HS-5 (cell line): ENCODE measurements around the gene CYB561A3.

Source experiments
- DNase-seq: peaks from one replicate; pipeline ENCODE4 v3.0.0-alpha.2; 2012; ENCODE audit warnings: low read depth

The CYB561A3 gene

DNA sequence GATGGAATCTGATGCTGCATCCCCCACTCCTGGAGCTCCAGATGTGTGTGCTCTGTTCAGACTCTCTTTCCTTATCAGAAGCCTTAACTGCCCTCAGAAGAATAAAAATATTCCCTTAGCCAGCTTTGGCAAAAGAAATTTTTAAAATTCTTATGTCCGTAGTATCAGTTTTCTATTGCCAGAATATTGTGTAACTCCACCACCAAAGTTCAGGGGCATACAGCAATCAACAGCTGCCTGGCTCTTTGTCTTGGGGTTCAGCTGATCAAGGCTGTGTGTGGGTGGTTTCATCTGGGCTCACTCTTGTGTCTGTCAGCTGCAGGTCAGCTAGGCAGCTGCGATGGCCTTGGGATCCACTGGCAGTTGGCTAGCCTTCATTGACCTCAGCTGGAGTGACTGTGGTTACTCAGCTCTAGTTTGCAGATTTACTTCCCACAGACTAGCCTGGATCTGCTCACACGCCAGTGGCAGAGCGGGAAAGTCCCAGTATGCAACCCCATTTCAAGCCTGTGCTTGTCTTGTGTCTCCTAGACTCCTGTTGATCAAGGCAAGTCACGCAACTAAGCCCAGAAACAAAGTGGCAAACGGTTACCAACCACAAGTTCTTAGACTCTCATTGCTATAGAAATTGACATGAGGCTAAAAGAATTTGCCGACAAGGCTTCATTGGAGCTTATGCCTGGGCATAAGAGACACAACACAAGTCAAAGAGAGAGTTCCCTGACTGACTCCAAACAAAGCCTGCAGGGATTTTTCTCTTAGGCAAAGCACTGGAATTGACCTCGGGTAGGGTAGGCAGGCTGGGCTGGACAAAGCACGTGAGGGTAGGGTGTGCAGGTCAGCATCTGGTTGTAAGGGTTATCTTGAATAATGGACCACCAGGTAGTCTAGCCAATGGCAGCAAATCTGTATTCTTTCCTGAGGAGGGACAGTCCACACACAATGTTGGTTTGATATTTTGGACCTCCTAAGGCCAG is 8.0 kb upstream of the CYB561A3 start:
- DNase-seq: peak; percentile 67

DNA sequence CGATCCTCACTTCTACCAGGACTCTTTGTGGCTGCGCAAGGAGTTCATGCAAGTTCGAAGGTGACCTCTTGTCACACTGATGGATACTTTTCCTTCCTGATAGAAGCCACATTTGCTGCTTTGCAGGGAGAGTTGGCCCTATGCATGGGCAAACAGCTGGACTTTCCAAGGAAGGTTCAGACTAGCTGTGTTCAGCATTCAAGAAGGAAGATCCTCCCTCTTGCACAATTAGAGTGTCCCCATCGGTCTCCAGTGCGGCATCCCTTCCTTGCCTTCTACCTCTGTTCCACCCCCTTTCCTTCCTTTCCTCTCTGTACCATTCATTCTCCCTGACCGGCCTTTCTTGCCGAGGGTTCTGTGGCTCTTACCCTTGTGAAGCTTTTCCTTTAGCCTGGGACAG is 7.0 kb upstream of the CYB561A3 start:
- no peak for DNase-seq

DNA sequence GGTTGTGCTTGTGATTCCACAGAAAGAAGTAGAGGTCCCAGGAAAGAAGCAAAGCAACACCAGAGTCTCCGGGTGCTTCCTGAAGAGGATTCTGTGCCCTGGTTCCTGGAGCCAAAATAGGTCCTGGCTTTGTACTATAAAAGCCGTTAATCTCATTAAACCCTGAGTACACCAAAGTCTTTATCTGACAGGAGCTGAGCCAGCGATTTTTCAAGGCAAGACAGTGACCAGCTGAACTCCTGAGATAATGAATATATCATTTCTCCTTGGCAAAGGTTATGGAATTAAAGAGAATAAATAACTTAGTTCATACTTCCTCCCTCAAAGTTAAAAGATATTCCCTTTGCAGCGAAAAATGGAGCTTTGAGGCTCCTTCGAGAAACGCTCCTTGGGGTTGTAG is 5.7 kb upstream of the CYB561A3 start:
- DNase-seq: no peak

DNA sequence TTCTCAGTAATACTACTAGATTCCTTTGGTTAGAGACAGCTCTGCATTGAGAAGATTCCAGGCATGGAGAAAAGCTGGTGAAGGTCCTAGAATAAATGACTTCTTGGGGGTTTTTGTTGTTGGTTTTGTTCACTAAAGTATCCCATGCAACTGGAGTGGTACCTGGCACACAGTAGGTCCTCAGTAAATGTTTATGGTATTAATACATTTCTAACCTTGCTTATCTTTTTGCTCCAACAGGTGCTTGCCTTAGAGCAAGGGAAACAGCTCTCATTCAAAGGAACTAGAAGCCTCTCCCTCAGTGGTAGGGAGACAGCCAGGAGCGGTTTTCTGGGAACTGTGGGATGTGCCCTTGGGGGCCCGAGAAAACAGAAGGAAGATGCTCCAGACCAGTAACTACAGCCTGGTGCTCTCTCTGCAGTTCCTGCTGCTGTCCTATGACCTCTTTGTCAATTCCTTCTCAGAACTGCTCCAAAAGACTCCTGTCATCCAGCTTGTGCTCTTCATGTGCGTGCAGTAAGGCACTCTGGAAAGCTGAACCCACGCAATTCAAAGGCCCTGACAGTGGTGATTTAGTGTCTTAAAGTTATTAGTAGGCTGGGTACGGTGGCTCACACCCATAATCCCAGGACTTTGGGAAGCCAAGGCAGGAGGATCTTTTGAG is 2.5 kb upstream of the CYB561A3 start:
- DNase-seq: no peak

GRCh38 chr11:61362542-61362875 is 827 bp upstream of the CYB561A3 start:
- no peak for DNase-seq

GRCh38 chr11:61361237-61361740 is 393 bp downstream of the CYB561A3 start:
- no peak for DNase-seq

DNA sequence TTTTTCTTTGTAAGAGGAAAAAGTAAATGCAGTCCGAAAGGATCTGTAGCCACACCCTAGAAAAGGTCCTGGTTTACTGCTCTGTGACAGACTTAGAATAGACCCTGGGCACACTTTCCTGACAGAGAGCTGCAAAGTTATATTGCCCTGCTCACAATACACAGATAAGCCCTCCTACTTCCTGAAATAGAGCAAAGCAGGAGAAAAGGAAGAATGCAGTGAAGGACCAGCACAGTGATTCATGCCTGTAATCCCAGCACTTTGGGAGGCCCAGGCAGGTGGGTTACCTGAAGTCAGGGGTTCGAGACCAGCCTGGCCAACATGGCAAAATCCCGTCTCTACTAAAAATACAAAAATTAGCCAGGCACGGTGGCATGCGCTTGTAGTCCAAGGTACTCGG is 2.2 kb downstream of the CYB561A3 start:
- no peak for DNase-seq

DNA sequence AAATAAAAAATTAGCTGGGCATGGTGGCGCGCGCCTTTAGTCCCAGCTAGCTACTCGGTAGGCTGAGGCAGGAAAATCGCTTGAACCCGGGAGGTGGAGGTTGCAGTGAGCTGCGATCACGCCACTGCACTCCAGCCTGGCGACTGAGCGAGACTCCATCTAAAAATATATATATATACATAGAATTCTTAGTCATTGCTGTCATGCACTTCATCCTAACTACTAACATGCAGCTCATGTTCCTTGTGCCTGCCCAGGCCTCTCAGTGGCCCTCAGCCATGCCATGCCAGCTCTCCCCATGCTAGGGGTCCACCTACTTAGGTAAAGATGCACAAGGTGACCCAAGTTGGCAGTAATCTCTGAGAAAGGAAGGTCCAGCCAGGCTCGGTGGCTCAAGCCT is 3.1 kb downstream of the CYB561A3 start:
- no peak for DNase-seq

- no peak for DNase-seq
Observed at GRCh38 chr11:61357894-61358239, 3.8 kb downstream of the CYB561A3 start.

DNA sequence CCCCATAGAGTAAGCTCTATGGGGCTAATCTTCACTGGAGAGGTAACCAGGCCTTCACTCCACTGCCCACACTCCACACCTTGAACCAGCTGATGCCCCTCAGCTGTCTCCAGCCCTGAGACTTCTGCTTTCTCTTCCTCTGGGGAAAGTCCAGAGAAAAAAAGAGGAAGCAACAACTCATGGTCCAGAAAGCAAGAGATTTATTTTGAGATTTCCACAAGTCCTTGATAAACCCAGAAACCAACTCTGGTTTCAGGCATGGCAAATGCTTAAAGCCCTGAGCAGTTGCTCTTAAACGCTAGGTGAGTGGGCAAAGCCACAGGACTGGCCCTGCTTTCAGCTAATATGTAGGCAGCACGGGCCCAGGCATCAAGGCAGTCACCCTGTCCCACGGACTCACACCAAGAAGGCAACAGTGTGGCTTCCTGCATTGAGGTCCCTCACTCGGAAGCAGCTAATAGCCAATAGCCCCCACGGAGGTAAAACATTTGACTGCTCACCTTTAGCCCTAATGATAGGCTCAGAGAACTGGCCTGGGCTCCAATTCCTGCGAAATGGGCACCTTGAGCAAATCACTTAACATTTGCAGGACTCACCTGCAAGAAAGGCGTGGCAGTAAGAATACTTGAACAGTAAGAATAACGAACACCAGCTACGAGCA is 4.3 kb downstream of the CYB561A3 start:
- DNase-seq: no peak

DNA sequence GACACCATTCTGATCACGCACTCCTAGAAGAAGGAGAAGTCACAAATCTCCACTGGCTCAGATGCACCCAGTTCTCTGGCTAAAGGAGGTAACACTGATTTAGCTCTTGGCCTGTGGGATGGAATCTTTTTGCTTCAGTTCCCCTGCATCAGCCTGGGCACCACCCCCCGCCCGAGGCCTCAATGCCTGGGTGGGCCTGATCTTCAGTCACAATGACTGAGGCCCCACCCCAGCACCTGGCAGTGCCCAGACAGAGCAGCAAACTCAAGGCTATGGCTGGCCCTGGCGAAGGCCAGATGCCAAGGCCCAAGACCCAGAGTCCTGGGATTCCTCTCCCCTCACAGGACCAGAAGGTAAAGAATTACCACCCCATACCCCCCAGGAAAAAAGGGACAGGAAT is 5.0 kb downstream of the CYB561A3 start:
- no peak for DNase-seq

DNA sequence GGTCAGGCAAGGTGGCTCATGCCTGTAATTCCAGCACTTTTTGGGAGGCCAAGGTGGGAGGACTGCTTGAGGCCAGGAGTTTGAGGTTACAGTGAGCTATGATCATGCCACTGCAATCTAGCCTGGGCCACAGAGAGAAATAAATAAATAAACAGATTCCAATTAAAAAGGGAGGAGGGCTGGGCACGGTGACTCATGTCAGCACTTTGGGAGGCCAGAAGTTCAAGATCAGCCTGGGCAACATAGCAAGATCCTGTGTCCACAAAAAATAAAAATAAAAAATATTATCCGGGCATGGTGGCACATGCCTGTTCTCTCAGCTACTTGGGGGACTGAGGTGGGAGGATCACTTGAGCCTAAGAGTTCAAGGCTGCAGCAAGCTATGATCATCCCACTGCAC is 7.5 kb downstream of the CYB561A3 start:
- no peak for DNase-seq

DNA sequence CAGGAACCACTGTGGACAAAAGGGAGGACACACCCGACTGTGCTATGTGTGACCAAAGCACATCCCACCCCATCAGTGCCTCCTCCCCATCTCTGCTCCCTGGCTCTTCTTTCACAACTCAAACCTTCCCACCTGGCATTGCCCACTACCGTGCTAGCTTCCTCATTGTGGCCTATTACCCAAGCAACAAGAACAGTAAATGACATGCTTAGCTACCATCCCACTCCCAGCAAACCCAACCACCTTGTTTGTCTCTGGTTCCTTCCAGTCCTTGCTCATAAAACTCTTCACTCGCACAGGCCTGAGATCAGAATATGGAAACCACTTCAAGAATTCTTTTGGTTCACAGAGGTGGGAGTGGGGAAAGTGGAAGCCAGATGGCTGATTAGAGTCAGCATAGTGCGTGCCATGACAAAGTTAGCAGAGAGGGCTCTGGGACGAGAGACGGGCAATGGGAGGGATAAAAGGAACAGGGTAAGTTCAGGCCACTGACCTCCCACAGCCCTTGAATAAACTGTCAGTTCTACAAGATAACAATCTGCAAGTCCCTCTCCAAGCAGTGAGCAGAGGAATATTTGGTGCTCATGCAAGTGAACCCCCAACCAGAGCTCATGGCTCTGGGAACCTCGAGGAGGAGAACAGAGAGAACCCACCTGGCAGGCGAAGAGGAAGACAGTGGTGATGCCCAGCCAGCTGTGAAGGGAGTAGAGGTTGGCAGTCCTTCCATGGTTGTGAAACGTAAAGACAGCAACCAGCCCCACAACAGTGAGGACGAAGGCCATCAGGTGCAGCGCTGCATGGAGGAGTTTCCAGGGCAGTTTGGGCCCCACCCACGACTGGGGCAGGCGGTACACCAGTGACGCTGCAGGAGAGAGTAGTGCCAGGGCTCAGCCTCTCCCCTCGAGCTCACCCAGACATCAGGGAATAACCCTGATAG is 8.3 kb downstream of the CYB561A3 start:
- DNase-seq: no peak

DNA sequence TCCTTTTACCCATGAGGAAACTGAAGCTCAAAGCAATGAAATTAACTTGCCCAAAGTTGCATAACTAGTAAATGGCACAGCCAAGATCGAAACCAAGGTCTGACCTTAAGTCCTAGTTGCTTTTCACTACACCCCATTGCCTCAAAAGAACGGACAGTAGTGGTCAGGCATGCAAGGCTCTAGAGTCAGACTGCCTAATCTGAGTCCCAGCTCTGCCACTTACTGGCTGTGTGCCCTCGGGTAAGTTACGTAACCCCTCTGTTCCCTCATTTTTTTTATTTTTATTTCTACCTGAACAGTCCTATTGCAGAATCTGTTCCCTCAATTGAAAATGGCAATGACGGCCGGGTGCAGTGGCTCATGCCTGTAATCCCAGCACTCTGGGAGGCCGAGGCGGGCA is 9.6 kb downstream of the CYB561A3 start:
- DNase-seq: no peak

- no peak for DNase-seq
Observed at GRCh38 chr11:61350803-61351202, 10.9 kb downstream of the CYB561A3 start.

GRCh38 chr11:61350336-61350735 is 11.3 kb downstream of the CYB561A3 start:
- no peak for DNase-seq

DNA sequence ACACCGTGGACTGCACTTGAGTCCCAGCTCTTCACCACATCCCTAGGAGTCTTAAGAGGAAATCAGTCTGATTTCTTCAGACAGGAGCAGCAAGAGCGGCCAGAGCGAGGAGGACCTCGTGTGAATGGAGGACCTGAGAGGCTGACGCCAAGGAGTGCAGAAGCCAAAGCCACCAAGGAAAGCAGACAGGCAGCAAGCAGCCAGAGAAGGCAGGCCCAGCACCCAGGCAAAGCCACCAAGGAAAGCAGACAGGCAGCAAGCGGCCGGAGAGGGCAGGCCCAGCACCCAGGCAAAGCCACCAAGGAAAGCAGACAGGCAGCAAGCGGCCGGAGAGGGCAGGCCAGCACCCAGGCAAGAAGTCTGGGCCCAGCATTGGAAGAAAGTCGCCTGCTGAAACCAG is 11.8 kb downstream of the CYB561A3 start:
- no peak for DNase-seq

DNA sequence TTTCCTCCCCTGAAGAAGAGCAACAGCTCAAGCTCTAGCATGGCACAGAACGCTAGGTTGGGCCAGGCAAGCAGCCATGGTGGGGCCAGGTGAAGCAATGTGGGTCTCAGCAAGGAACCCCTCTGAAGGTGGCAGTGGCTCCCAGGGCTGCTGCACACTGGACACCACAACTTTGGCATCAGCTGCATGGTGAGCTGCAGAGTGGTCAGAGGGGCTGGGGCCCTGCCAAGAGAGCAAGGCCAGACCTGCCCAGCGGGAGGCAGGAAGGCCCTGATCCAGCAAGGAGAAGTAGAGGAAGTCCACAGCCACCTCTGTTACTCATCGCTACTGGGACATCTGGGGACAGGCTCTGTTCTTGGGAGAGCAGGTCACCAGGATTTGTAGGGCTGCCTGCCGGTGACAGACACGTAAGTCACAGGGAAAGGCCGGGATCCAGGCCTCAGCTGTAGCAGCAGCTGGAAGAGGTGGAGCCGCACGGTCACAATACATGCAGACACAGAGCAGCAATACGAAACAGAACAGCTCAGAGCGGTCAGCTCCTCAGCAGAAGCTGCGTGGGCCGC is 12.4 kb downstream of the CYB561A3 start:
- DNase-seq: no peak

GRCh38 chr11:61347916-61348461 is 13.7 kb downstream of the CYB561A3 start:
- DNase-seq: no peak

DNA sequence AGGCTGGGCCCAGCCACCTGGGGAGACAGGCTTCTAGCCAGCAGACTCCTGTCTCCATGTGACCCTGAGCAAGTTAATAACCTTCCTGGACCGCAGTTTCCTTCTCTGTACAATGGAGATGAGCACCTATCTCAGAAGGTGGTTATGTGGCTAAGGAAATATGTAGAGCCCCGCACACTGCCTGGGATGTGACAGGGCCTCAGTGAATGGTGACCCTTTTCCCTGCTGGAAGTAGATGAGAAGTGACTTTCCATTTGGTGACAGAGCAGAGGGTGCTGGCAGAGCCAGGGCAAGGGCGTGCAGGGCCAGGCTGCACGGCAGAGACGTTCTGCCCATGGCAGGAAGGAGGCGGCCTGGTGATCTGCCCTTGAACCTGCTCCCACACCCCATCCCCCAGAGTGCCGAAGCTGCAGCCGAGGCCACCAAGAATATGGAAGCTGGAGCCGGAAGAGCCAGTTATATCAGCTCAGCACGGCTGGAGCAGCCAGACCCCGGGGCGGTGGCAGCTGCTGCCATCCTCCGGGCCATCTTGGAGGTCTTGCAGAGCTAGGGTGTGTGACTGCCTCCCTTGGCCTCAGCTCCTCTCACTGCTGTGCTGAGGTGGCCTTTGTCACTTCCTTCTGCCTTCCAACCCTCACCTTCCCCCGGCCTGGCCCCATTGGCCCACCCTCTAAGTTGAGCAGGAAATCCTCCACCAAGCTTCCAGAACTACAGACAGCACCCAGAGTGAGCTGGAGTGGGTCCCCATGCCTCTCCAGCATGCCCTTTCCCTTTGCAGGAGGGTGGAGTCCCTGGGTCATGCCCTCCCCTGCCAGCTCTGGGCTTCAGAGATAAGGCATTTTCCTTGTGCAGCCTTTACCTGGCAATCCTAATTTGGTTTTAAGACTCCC is 15.5 kb downstream of the CYB561A3 start:
- DNase-seq: no peak
